IPS DF 6.9 (cell line): ENCODE measurements around the gene KCNQ1OT1.

Source experiments
- DNase-seq: peaks from one replicate; pipeline ENCODE4 v3.0.0-alpha.2; 2013; ENCODE audit warnings: low read depth, low spot score
- H3K27ac ChIP-seq: one replicate; pipeline ENCODE4 v1.5.1; 2013; ENCODE audit warnings: low read length, control low read depth
- H3K27me3 ChIP-seq: 2 replicates; pipeline ENCODE4 v1.6.1; 2013; ENCODE audit warnings: mild to moderate bottlenecking, low read length; ENCODE audit not compliant: control insufficient read depth, insufficient read depth
- H3K36me3 ChIP-seq: 2 replicates; pipeline ENCODE4 v1.6.1; 2013; ENCODE audit warnings: low read length; ENCODE audit not compliant: control insufficient read depth, insufficient read depth
- H3K4me1 ChIP-seq: 2 replicates; pipeline ENCODE4 v1.6.1; 2013; ENCODE audit warnings: low read length; ENCODE audit not compliant: control insufficient read depth, insufficient read depth
- H3K4me3 ChIP-seq: 2 replicates; pipeline ENCODE4 v1.5.1; 2013; ENCODE audit warnings: mild to moderate bottlenecking, low read length
- H3K9me3 ChIP-seq: 2 replicates; pipeline ENCODE4 v1.6.1; 2013; ENCODE audit warnings: low read length, inconsistent platforms; ENCODE audit not compliant: control insufficient read depth, insufficient read depth
- WGBS: extraction: QIAGEN DNeasy Blood & Tissue Kit; methylation state at CpG from one replicate; pipeline ENCODE4 v1.1.7; 2013; ENCODE audit warnings: mixed read lengths, missing lambda C conversion rate; ENCODE audit not compliant: insufficient read length, insufficient coverage; 5-methylcytosine and 5-hydroxymethylcytosine counted together

The KCNQ1OT1 gene

GRCh38 chr11:2561696-2562581 is 137.9 kb downstream of the KCNQ1OT1 start:
- Histone ChIP-seq H3K27ac (no peak overlapping the region), H3K36me3 (no peaks in the 10 kb centered on the region), H3K4me1 (0 out of 2 replicates have a peak, but pooled peaks cover 3% of the 10 kb centered on the region), H3K27me3 (peaks cover 13% of the 10 kb centered on the region; the same call in 1 of the 2 replicates), H3K9me3 (no peaks in the 10 kb centered on the region; the same call in 1 of the 2 replicates), H3K4me3 (no peak overlapping the region)
- no CpG with 5 or more reads among the region's 27 CpGs for WGBS
- no peak for DNase-seq

GRCh38 chr11:2559527-2560311 is 140.1 kb downstream of the KCNQ1OT1 start:
- WGBS, result no CpG with 5 or more reads among the region's 28 CpGs
- Histone ChIP-seq H3K9me3 (no peaks in the 10 kb centered on the region; the same call in 1 of the 2 replicates), H3K36me3 (no peaks in the 10 kb centered on the region), H3K27me3 (peaks cover 12% of the 10 kb centered on the region), H3K27ac (no peak overlapping the region), H3K4me3 (no peak overlapping the region), H3K4me1 (0 out of 2 replicates have a peak, but pooled peaks cover 3% of the 10 kb centered on the region)
- DNase-seq, result no peak

- no peak overlapping the region for H3K4me3 ChIP-seq
- DNase-seq, result no peak
- H3K4me1 ChIP-seq, result 0 out of 2 replicates have a peak, but pooled peaks cover 3% of the 10 kb centered on the region
- H3K27me3 ChIP-seq, result peaks cover 12% of the 10 kb centered on the region
- no peaks in the 10 kb centered on the region; the same call in 1 of the 2 replicates for H3K9me3 ChIP-seq
- no peak overlapping the region for H3K27ac ChIP-seq
- no peaks in the 10 kb centered on the region for H3K36me3 ChIP-seq
- no CpG with 5 or more reads among the region's 13 CpGs for WGBS
Measured at GRCh38 chr11:2558861-2559526, 140.8 kb downstream of the KCNQ1OT1 start.

- 0 out of 2 replicates have a peak, but pooled peaks cover 3% of the 10 kb centered on the region for H3K4me1 ChIP-seq
- WGBS, result no CpG with 5 or more reads among the region's 17 CpGs
- no peak for DNase-seq
Measured at GRCh38 chr11:2558397-2558796, 141.4 kb downstream of the KCNQ1OT1 start.

More at GRCh38 chr11:2558397-2558796, 141.4 kb downstream of the KCNQ1OT1 start:
- Histone ChIP-seq H3K9me3 (no peaks in the 10 kb centered on the region; the same call in 1 of the 2 replicates), H3K36me3 (no peaks in the 10 kb centered on the region), H3K4me3 (no peak overlapping the region), H3K27ac (no peak overlapping the region), H3K27me3 (peaks cover 11% of the 10 kb centered on the region)
